Activated CD4-positive, alpha-beta T cell treated with anti-CD3 and anti-CD28 coated beads, Interleukin-2, amount 50 U/mL, for 4 hours (primary cell): Measurements from ENCODE around the gene CHAF1A.

Experiments
- DNase-seq, 2 experiments: peaks; one replicate each; pipeline ENCODE4 v3.0.0-alpha.2; 2020

The CHAF1A gene

GRCh38 chr19:4442819-4443146 lies 40.3 kb downstream of the CHAF1A start:
- DNase-seq, result no peak

- no peak for DNase-seq
These were observed 40.7 kb downstream of the CHAF1A start for GRCh38 chr19:4443188-4443587.

- DNase-seq, result no peak
These were observed 41.7 kb downstream of the CHAF1A start for GRCh38 chr19:4443966-4444764.

- DNase-seq, result no peak
These were observed 42.6 kb downstream of the CHAF1A start for GRCh38 chr19:4444765-4445741.

DNA sequence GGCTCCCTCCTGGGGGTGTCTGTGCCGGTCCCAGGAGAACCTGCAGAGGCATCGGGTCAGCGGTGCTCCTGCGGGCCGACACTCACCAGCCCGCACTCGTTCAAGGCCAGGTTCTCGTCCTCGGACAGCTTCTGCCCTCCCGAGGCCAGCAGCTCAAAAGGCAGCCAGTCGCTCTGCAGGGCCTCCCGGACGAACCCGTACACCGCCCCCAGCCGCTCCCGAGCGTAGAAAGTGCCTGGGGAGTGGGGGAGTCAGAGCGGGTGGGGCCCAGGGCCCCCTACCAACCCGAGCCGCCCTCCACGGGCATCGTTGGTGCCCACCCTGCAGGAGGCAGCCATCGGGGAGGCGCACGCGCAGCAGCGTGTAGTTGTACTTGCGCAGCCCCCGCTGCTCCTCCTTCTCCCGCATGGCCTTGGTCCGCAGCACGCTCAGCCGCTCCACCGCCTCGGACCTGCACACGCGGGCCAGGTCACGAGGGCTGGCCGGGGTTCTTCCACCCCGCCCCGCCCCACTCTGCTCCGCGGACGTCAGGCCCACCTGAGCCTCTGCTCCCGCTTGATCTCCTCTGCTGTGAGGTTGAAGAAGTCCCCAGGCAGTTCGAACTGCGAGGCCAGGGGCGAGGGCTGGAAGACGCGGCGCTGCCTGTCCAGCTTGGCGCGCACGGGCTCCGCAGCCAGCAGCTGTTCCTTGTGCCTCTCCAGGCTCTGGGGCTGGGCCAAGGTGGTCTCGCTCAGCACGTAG lies 43.7 kb downstream of the CHAF1A start:
- DNase-seq, result no peak

GRCh38 chr19:4446704-4447200 lies 44.3 kb downstream of the CHAF1A start:
- no peak for DNase-seq

- DNase-seq, result no peak
These were observed 45.1 kb downstream of the CHAF1A start for GRCh38 chr19:4447327-4448146.

- DNase-seq, result no peak
These were observed 45.9 kb downstream of the CHAF1A start for GRCh38 chr19:4448147-4448985.

- DNase-seq, result no peak
These were observed 46.7 kb downstream of the CHAF1A start for GRCh38 chr19:4449022-4449638.

GRCh38 chr19:4449639-4450028 lies 47.2 kb downstream of the CHAF1A start:
- no peak for DNase-seq

DNA sequence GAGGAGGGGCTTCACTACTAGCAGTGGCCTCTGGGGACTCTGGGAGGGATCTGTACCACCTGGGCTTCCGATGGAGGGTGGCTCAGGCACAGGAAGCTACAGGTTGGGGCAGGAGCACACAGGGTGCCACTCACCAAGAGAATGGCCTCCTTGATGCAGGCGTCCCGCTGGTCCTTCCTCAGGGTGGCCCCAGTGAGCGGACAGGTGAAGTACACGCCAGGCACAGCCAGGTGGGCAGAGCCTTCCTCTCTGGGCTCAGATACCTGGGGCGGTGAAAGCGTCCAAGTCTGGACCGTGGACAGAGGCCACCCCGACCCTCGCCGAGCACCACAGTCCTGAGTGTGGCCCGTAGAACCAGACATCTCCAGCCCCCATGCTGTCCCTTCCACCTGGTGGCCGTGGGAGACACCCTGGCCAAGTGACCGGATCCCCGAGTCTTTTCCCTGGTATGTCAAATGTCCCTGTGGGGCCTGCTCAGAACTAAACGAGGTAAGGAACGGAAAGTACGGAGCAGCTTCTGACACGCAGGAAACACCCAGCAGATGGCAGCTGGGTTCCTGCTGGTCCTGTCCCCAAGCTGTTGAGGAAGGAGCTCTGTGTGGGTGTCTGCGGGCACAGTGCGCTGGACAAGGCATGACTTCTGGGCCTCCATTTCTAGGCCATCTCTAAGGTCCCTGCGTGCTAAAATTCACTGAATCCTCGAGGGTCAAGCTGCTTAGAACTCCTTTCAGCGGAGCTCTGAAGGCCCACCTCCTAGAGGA lies 50.0 kb downstream of the CHAF1A start:
- no peak for DNase-seq

DNA sequence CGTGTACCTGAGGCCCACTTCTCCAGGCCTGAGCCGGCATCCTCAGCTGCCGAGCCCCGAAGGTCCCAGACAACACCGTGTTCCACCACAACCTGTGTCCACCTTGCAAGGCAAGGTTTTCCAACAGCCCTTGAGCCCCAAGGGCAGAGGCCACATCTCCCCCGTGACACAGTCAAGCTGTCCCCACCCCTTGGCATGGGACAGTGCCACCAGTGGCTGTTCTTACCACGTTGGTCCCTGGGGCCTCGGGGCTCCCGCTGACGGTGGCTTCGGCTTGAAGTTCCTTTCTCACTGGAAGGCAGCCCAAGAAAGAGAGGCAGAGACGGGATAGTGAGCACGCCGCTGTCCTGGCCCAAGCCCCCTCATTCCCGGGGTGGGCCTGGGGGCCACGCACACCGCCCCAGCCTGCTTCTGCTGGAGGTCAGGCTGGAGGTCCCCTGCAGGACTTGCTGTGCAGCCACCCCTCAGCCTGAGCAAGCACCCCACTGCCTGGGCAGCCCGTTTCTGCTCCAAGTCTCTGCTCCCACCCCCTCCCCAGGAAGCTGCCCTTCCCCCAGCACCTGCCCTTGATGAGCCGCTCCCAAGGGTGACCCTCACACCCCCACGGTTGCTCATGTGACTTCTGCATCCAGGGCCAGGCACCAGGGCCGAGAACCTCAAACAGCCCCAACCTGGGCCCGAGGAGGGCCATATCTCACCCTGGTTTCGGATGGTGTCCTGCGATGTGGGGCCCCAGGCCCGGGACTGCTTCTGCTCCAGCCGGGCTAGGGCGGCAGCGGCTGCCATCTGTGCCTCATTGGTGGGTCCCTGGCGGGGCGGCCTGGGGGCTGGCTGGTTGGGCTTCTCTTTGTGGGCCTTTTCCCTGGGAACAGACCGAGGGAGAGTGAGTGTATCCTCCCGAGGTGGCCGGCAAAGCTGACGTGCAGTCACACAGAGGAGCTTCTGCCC lies 51.1 kb downstream of the CHAF1A start:
- no peak for DNase-seq

- DNase-seq, result no peak
These were observed 52.6 kb downstream of the CHAF1A start for GRCh38 chr19:4454747-4455718.

GRCh38 chr19:4455719-4456475 lies 53.5 kb downstream of the CHAF1A start:
- DNase-seq, result no peak

GRCh38 chr19:4456476-4456842 lies 54.0 kb downstream of the CHAF1A start:
- DNase-seq, result no peak

GRCh38 chr19:4456843-4457653 lies 54.6 kb downstream of the CHAF1A start:
- peak; percentile 45 to 53 for DNase-seq
